ENCODE results near the gene CDAN1.
"Not testable (repeated sequence)": the region's sequence is repeated elsewhere in the genome, so short reads cannot be mapped to it uniquely, and the experiment has no call there.

Gene CDAN1

DNA sequence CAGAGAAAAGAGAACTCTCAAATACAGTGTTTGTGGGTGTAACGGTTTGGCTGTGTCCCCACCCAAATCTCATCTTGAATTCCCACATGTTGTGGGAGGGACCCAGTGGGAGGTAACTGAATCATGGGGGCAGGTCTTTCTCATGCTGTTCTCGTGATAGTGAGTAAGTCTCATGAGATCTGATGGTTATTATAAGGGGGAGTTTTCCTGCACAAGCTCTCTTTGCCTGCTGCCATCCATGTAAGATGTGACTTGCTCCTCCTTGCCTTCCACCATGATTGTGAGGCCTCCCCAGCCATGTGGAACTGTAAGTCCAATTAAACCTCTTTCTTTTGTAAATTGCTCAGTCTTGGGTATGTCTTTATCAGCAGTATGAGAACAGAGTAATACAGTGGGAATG is 24.9 kb upstream of the CDAN1 start:
- not testable (repeated sequence) for ATAC-seq

- no peak for ATAC-seq
- TF ChIP-seq RARB (CRISPR knock-in tag; IDR thresholded peaks at IDR 0.05) (no peak), CSDC2 (CRISPR knock-in tag; IDR thresholded peaks at IDR 0.05) (no peak), ESRRG (CRISPR knock-in tag; IDR thresholded peaks at IDR 0.05) (no peak), SNAI2 (CRISPR knock-in tag; IDR thresholded peaks at IDR 0.05) (no peak), ZNF8 (CRISPR knock-in tag; IDR thresholded peaks at IDR 0.05) (no peak), TOX (CRISPR knock-in tag; IDR thresholded peaks at IDR 0.05; ENCODE audit: borderline replicate concordance) (no peak), BACH2 (CRISPR knock-in tag; IDR thresholded peaks at IDR 0.05; ENCODE audit: borderline replicate concordance) (no peak), OSR1 (CRISPR knock-in tag; IDR thresholded peaks at IDR 0.05) (no peak), ZNF70 (CRISPR knock-in tag; IDR thresholded peaks at IDR 0.05) (no peak), TCF4 (CRISPR knock-in tag; IDR thresholded peaks at IDR 0.05; ENCODE audit: borderline replicate concordance) (no peak), ISL1 (CRISPR knock-in tag; IDR thresholded peaks at IDR 0.05) (no peak), ZFP30 (CRISPR knock-in tag; IDR thresholded peaks at IDR 0.05) (no peak), CSRNP3 (CRISPR knock-in tag; IDR thresholded peaks at IDR 0.05) (no peak), ZC3H10 (CRISPR knock-in tag; IDR thresholded peaks at IDR 0.05) (no peak)
- TF ChIP-seq, protein P1, sequence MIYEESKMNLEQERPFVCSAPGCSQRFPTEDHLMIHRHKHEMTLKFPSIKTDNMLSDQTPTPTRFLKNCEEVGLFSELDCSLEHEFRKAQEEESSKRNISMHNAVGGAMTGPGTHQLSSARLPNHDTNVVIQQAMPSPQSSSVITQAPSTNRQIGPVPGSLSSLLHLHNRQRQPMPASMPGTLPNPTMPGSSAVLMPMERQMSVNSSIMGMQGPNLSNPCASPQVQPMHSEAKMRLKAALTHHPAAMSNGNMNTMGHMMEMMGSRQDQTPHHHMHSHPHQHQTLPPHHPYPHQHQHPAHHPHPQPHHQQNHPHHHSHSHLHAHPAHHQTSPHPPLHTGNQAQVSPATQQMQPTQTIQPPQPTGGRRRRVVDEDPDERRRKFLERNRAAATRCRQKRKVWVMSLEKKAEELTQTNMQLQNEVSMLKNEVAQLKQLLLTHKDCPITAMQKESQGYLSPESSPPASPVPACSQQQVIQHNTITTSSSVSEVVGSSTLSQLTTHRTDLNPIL (CRISPR knock-in tag; IDR thresholded peaks at IDR 0.05; ENCODE audit: low read depth): no peak
- TF ChIP-seq, protein P2, sequence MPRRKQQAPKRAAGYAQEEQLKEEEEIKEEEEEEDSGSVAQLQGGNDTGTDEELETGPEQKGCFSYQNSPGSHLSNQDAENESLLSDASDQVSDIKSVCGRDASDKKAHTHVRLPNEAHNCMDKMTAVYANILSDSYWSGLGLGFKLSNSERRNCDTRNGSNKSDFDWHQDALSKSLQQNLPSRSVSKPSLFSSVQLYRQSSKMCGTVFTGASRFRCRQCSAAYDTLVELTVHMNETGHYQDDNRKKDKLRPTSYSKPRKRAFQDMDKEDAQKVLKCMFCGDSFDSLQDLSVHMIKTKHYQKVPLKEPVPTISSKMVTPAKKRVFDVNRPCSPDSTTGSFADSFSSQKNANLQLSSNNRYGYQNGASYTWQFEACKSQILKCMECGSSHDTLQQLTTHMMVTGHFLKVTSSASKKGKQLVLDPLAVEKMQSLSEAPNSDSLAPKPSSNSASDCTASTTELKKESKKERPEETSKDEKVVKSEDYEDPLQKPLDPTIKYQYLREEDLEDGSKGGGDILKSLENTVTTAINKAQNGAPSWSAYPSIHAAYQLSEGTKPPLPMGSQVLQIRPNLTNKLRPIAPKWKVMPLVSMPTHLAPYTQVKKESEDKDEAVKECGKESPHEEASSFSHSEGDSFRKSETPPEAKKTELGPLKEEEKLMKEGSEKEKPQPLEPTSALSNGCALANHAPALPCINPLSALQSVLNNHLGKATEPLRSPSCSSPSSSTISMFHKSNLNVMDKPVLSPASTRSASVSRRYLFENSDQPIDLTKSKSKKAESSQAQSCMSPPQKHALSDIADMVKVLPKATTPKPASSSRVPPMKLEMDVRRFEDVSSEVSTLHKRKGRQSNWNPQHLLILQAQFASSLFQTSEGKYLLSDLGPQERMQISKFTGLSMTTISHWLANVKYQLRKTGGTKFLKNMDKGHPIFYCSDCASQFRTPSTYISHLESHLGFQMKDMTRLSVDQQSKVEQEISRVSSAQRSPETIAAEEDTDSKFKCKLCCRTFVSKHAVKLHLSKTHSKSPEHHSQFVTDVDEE (CRISPR knock-in tag; IDR thresholded peaks at IDR 0.05): no peak
- TF ChIP-seq, protein P3, sequence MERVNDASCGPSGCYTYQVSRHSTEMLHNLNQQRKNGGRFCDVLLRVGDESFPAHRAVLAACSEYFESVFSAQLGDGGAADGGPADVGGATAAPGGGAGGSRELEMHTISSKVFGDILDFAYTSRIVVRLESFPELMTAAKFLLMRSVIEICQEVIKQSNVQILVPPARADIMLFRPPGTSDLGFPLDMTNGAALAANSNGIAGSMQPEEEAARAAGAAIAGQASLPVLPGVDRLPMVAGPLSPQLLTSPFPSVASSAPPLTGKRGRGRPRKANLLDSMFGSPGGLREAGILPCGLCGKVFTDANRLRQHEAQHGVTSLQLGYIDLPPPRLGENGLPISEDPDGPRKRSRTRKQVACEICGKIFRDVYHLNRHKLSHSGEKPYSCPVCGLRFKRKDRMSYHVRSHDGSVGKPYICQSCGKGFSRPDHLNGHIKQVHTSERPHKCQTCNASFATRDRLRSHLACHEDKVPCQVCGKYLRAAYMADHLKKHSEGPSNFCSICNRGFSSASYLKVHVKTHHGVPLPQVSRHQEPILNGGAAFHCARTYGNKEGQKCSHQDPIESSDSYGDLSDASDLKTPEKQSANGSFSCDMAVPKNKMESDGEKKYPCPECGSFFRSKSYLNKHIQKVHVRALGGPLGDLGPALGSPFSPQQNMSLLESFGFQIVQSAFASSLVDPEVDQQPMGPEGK (CRISPR knock-in tag; IDR thresholded peaks at IDR 0.05; ENCODE audit: borderline replicate concordance): no peak
Measured at GRCh38 chr15:42760759-42761158, 23.8 kb upstream of the CDAN1 start.

DNA sequence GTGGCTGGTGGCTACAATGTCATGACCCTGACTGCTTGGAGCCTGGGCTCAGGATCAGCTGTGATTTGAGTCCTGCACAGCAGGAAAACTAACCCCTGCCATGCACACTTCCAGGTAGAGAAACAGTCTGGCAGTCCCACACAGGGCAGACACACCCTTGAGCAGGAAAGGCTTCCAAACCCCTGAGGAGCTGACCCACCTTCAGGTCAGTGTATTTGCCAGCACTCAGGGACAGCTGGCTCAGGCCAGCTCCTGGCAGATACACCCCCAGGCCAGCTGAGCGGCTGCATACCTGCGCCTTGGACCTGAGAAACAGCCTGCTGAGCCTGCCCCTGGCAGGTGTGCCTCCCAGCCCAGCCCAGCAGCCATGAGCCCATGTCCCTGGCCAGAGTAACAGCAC is 22.2 kb upstream of the CDAN1 start:
- no peak for ATAC-seq

More for the DNA sequence above, 22.2 kb upstream of the CDAN1 start:
- TF ChIP-seq, protein P2 (CRISPR knock-in tag; IDR thresholded peaks at IDR 0.05): no peak
- no peak for TF ChIP-seq ARNTL (CRISPR knock-in tag; IDR thresholded peaks at IDR 0.05; ENCODE audit: borderline replicate concordance, low read depth)
- no peak for TF ChIP-seq ZNF565 (CRISPR knock-in tag; conservative IDR thresholded peaks at IDR 0.05; ENCODE audit: low read depth)
- TF ChIP-seq TCF4 (CRISPR knock-in tag; IDR thresholded peaks at IDR 0.05; ENCODE audit: borderline replicate concordance): no peak
- no peak for TF ChIP-seq ISL1 (CRISPR knock-in tag; IDR thresholded peaks at IDR 0.05)
- TF ChIP-seq ZFP30 (CRISPR knock-in tag; IDR thresholded peaks at IDR 0.05): no peak
- TF ChIP-seq PPARA (CRISPR knock-in tag; IDR thresholded peaks at IDR 0.05; ENCODE audit: borderline replicate concordance): no peak
- TF ChIP-seq ZNF70 (CRISPR knock-in tag; IDR thresholded peaks at IDR 0.05): no peak
- TF ChIP-seq, protein P1 (CRISPR knock-in tag; IDR thresholded peaks at IDR 0.05; ENCODE audit: low read depth): no peak
- no peak for TF ChIP-seq POU6F1 (CRISPR knock-in tag; IDR thresholded peaks at IDR 0.05; ENCODE audit: borderline replicate concordance, low read depth)
- TF ChIP-seq CSDC2 (CRISPR knock-in tag; IDR thresholded peaks at IDR 0.05): no peak
- TF ChIP-seq ESRRG (CRISPR knock-in tag; IDR thresholded peaks at IDR 0.05): no peak
- no peak for TF ChIP-seq OSR1 (CRISPR knock-in tag; IDR thresholded peaks at IDR 0.05)
- TF ChIP-seq GLIS3 (CRISPR knock-in tag; IDR thresholded peaks at IDR 0.05): no peak
- no peak for TF ChIP-seq ZFP3 (CRISPR knock-in tag; IDR thresholded peaks at IDR 0.05)
- TF ChIP-seq SNAI2 (CRISPR knock-in tag; IDR thresholded peaks at IDR 0.05): no peak
- no peak for TF ChIP-seq ZNF8 (CRISPR knock-in tag; IDR thresholded peaks at IDR 0.05)
